Esophagus squamous epithelium (tissue), 4 donors: ENCODE data around the gene CDK5RAP2.

Experiments used
- POLR2A ChIP-seq, 4 donors: fragments of 450-650 bp; IDR thresholded peaks; one replicate each; pipeline ENCODE4 v1.6.1; 2017; ENCODE audit warnings: antibody characterized with exemption in 4 of 4, mild to moderate bottlenecking in 4 of 4, moderate library complexity in 3 of 4
- TF ChIP-seq, protein P1 (sequence below), 6 experiments: fragments of 450-650 bp in 4 of 6; fragments of 200-600 bp in 2 of 6; sonication (generic) in 2 of 6; IDR thresholded peaks; one replicate each; pipeline ENCODE4 v1.5.1; 2016 to 2019; ENCODE audit warnings: antibody characterized with exemption in 6 of 6, mild to moderate bottlenecking in 4 of 6, moderate library complexity in 4 of 6

DNA sequence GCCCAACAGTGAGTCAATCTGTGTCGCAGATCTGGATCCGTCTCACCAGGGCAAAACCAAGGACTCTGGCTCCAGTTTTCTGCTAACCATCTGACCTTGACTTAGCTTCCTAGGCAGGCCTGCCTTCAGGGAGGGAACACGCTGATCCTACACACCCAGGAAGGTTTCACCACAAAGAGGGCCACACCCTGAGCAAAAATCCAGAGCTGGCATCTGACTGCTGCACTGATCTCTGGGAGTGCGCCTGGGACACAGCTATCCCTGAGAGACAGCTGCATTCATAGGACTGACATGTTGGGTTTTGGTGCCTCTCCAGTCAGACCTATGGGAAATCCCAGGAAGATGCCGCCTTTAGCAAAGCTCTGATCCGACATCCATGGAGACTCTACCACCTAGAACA, 47.5 kb downstream of the CDK5RAP2 start:
- TF ChIP-seq, protein P1, sequence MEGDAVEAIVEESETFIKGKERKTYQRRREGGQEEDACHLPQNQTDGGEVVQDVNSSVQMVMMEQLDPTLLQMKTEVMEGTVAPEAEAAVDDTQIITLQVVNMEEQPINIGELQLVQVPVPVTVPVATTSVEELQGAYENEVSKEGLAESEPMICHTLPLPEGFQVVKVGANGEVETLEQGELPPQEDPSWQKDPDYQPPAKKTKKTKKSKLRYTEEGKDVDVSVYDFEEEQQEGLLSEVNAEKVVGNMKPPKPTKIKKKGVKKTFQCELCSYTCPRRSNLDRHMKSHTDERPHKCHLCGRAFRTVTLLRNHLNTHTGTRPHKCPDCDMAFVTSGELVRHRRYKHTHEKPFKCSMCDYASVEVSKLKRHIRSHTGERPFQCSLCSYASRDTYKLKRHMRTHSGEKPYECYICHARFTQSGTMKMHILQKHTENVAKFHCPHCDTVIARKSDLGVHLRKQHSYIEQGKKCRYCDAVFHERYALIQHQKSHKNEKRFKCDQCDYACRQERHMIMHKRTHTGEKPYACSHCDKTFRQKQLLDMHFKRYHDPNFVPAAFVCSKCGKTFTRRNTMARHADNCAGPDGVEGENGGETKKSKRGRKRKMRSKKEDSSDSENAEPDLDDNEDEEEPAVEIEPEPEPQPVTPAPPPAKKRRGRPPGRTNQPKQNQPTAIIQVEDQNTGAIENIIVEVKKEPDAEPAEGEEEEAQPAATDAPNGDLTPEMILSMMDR (IDR thresholded peaks at IDR 0.05): no peak
- TF ChIP-seq POLR2A (IDR thresholded peaks at IDR 0.05): no peak
